ENCODE measurements around the gene MAPRE2. TPM values are rescaled to one million over a fixed set of nuclear protein-coding genes. Genes with fewer than 3 reads are reported as not detected.

MAPRE2 gene
- total RNA-seq, 2 donors from 2014 or later: 16.1 to 17.2 TPM

GRCh38 chr18:35077937-35078336, 36.7 kb downstream of the MAPRE2 start:
- intact Hi-C loops (cut with DNase I): no loop called here
- Histone ChIP-seq H3K4me1 (replicated peaks) (no peaks in the 10 kb centered on the region), H3K4me3 (no peak overlapping the region)

GRCh38 chr18:35080058-35080457, 38.8 kb downstream of the MAPRE2 start:
- Histone ChIP-seq H3K36me3 (no peaks in the 10 kb centered on the region), H3K4me1 (replicated peaks) (no peaks in the 10 kb centered on the region), H3K9me3 (no peaks in the 10 kb centered on the region), H3K4me3 (no peak overlapping the region), H3K27ac (no peak overlapping the region), H3K27me3 (replicated peaks; ENCODE audit: insufficient read depth) (no peaks in the 10 kb centered on the region)
- TF ChIP-seq CTCF (IDR thresholded peaks at IDR 0.05) (no peak), POLR2AphosphoS5 (IDR thresholded peaks at IDR 0.05) (no peak), POLR2A (IDR thresholded peaks at IDR 0.05) (no peak)
- 94% methylated on average over 1 of the region's 1 CpG for WGBS
- intact Hi-C loops (cut with DNase I): no loop called here
- no peak for DNase-seq (ENCODE audit: low spot score)

More at GRCh38 chr18:35077937-35078336, 36.7 kb downstream of the MAPRE2 start:
- no peak for TF ChIP-seq CTCF (IDR thresholded peaks at IDR 0.05)
- TF ChIP-seq POLR2A (IDR thresholded peaks at IDR 0.05): no peak
- no peak for TF ChIP-seq POLR2AphosphoS5 (IDR thresholded peaks at IDR 0.05)
- Histone ChIP-seq H3K9me3 (no peaks in the 10 kb centered on the region), H3K27ac (no peak overlapping the region), H3K36me3 (no peaks in the 10 kb centered on the region), H3K27me3 (replicated peaks; ENCODE audit: insufficient read depth) (no peaks in the 10 kb centered on the region)
- no peak for DNase-seq (ENCODE audit: low spot score)

GRCh38 chr18:35083174-35083712, 42.0 kb downstream of the MAPRE2 start:
- TF ChIP-seq POLR2A (IDR thresholded peaks at IDR 0.05) (no peak), CTCF (IDR thresholded peaks at IDR 0.05) (no peak), POLR2AphosphoS5 (IDR thresholded peaks at IDR 0.05) (no peak)
- Histone ChIP-seq H3K27me3 (replicated peaks; ENCODE audit: insufficient read depth) (no peaks in the 10 kb centered on the region), H3K27ac (no peak overlapping the region), H3K36me3 (no peaks in the 10 kb centered on the region), H3K4me1 (replicated peaks) (no peaks in the 10 kb centered on the region), H3K4me3 (no peak overlapping the region), H3K9me3 (no peaks in the 10 kb centered on the region)
- intact Hi-C loops (cut with DNase I): no loop called here
- 82% methylated on average over 3 of the region's 3 CpGs for WGBS
- no peak for DNase-seq (ENCODE audit: low spot score)

- H3K4me3 ChIP-seq: no peak overlapping the region
- H3K27me3 ChIP-seq (replicated peaks; ENCODE audit: insufficient read depth): no peaks in the 10 kb centered on the region
- TF ChIP-seq CTCF (IDR thresholded peaks at IDR 0.05) (no peak), POLR2AphosphoS5 (IDR thresholded peaks at IDR 0.05) (no peak), POLR2A (IDR thresholded peaks at IDR 0.05) (no peak)
- H3K36me3 ChIP-seq: no peaks in the 10 kb centered on the region
- intact Hi-C loops (cut with DNase I): no loop called here
- no peak overlapping the region for H3K27ac ChIP-seq
- WGBS: 54% methylated on average over 5 of the region's 5 CpGs
- H3K9me3 ChIP-seq: no peaks in the 10 kb centered on the region
- H3K4me1 ChIP-seq (replicated peaks): no peaks in the 10 kb centered on the region
- no peak for DNase-seq (ENCODE audit: low spot score)
These were observed 43.6 kb downstream of the MAPRE2 start for GRCh38 chr18:35084494-35085449.
